ENCODE measurements around the gene ERC2.
"Not testable (repeated sequence)": the region's sequence is repeated elsewhere in the genome, so short reads cannot be mapped to it uniquely, and the experiment has no call there.

The ERC2 gene

GRCh38 chr3:56468184-56469106 lies at the start of gene ERC2:
TSS of gene ERC2 (minus strand) at chr3:56468467.
- no peak for DNase-seq (ENCODE audit: low read depth in 2 of 2)

DNA sequence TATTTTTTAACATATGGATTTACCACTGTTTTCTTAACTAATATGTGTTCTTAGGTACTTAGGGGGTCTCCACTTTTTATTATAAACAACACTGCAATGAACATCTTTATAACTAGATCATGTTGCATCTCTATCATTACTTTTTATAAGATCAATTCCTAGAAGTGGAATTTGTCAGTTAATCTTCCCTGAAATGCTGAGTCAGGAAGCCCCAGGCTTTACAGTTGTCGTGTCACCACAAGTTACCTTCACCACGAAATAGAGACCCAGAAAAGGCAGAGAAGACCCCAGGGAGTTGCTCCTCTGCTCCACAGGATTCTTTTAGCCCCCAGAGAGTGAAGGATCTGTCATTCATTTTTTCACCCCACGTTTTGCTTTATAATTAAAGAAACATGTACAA lies 34.5 kb upstream of the ERC2 start:
- no peak for DNase-seq (ENCODE audit: low read depth in 2 of 2)

DNA sequence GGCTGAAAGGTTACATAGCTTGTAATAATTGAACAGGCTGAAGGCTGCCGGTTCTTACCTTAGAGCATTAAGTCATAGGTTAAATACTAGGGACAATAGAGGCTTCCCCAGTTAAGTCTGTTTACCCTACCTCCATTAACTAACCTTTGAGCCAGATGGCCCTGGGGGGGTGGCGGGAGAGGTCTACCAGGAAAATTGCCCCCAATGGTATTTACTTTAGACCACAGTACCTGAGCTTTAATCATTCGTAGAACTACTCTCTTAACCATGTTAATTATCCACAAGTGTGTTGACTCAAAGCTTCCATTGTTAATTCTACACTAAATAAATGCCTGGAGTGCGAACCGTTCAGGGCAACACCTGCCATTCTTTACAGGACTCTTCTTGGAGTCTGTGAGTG lies 28.1 kb upstream of the ERC2 start:
- not testable (repeated sequence) for DNase-seq (ENCODE audit: low read depth in 2 of 2)

DNA sequence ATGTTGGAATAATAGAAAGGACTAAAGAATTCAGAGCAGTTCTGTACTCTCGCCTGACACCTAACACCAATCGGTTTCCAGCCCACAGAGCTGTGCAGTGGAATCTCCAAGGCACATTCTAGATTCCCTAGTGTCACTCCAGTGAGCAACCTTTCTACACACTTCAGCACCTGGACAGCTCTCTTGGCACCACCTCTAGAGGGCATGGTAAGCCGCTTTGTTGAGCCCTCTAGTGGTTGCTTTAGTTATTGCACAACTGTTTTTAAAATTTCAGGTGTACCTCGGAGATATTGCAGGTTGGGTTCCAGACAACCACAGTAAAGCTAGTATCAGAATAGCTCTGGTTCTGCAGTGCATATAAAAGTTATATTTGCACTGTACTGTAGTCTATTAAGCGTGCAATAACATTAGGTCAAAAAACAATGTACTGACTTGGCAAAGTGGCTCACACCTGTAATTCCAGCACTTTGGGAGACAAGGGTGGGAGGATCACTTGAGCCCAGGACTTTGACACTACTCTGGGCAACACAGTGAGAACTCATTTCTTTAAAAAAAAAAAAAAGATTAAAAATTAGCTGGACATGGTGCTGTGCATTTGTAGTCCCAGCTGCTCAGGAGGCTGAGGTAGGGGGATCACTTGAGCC lies 26.5 kb upstream of the ERC2 start:
- DNase-seq (ENCODE audit: low read depth in 2 of 2), result peak; percentile 20 to 41

GRCh38 chr3:56491566-56491965 lies 23.3 kb upstream of the ERC2 start:
- DNase-seq (ENCODE audit: low read depth in 2 of 2), result no peak

- DNase-seq (ENCODE audit: low read depth in 2 of 2), result no peak
Observed at GRCh38 chr3:56488812-56489600, 20.7 kb upstream of the ERC2 start.

DNA sequence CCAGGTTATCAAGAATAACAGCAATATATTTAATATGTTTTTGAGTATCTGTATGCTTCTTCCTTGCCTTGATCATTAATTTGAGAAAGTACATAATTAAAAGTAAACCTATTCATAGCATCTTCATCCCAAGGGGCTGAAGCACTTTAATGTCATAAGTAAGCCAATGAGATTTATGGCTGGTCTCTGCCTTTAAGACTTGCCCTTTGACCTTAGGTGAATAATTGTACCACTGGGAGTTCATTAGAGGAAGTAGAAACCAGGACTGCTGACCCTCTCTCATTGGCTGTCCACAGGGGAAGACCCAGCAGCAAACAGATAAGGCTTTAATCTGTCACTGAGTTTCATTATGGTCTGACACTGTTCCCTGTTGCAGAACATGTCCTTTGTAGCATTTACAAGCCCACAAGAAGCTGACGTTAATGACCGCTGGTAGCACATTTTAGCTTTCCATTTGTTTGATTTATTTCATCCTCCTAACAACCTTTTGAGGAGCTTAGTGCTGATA lies 16.3 kb upstream of the ERC2 start:
- DNase-seq (ENCODE audit: low read depth in 2 of 2), result no peak

GRCh38 chr3:56484122-56484521 lies 15.9 kb upstream of the ERC2 start:
- DNase-seq (ENCODE audit: low read depth in 2 of 2), result no peak

GRCh38 chr3:56477646-56478045 lies 9.4 kb upstream of the ERC2 start:
- DNase-seq (ENCODE audit: low read depth in 2 of 2), result no peak

- no peak for DNase-seq (ENCODE audit: low read depth in 2 of 2)
Observed at GRCh38 chr3:56476771-56477170, 8.5 kb upstream of the ERC2 start.

GRCh38 chr3:56471771-56472170 lies 3.5 kb upstream of the ERC2 start:
- DNase-seq (ENCODE audit: low read depth in 2 of 2), result no peak

DNA sequence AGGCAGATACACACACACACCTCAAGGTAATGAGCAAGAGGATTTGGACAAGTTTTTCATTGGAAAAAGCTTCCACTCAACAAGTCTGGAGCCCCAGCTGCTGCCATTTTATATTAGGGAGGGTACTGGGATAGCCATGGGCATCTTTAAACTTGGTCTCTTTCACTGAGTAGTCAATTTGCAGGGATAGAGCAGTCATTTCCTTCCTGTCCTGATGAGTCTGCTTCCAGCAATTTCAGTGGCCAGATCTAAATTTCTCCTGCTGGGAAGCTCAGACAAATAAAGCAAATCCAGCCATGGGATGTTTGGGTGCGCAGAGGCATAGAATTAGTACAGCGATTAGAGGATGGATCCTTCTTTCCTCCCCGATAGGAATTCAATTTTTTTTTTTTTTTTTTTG lies 874 bp upstream of the ERC2 start:
- DNase-seq (ENCODE audit: low read depth in 2 of 2), result no peak

GRCh38 chr3:56467801-56468183 lies 475 bp downstream of the ERC2 start:
- no peak for DNase-seq (ENCODE audit: low read depth in 2 of 2)

DNA sequence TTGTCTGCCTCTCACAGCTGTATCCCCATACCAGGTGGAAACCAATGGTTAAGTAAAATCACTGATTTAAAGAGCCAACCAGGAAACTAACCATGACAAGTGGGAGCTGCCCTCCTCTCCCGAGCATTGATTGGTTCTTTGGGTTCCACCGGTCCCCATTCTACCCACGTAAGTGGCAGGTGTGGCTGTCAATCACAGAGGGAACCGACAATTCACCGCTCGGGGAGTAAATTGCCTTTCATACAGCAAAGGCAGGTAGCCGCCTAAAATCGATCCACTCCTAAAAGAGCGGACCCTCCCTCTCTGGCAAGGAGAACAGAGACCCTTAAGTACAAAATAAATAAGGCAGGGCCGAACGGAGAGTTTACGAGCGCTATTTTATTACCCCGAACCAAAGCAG lies 1.2 kb downstream of the ERC2 start:
- no peak for DNase-seq (ENCODE audit: low read depth in 2 of 2)

DNA sequence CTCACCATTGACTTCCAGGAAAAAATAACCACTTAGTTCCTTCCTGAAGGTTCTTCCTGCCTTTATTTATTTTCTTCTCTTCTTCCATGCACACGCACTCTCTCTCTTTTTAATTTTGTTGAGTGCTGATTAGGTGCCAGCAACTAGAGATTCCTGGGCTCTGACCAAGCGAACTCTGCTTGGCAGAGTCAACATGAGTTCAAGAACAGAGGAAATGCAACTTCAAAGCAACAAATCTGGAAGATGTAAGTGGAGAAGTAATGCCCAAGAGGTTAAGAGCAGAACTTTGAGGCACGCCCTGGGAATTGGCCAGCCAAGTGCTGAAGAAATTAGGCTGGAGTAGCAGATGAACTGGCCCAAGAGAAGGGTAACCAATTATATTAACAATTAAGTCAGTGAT lies 8.5 kb downstream of the ERC2 start:
- no peak for DNase-seq (ENCODE audit: low read depth in 2 of 2)

- DNase-seq (ENCODE audit: low read depth in 2 of 2), result no peak
Observed at GRCh38 chr3:56459104-56459496, 9.2 kb downstream of the ERC2 start.

DNA sequence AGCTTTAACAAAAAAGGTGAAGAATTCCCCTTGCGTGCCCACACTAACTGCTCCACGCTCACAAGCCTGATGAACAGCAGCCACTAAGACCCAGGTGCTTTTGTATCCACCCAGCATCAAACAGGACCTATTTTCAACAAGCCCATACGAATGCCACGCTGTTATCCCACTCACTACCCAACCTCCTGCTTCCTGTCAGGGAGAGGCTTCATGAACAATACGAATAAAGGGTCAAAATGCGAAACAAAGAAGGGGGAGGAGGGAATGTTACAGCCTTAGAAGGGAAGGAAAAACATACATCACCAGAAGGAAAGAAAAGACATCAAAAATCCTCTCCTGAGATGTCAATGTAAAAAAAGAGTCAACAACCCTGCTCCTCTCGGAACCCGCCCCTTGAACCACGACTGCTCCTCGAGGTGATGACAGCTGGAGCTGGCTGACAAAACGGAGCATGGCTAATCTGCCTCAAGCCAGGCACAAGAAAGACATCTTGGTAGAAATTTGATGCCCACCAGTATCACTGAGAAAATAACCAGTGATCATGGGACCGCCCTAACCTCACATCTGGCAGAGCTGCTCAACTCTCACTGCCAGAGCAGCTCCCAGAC lies 9.7 kb downstream of the ERC2 start:
- no peak for DNase-seq (ENCODE audit: low read depth in 2 of 2)

DNA sequence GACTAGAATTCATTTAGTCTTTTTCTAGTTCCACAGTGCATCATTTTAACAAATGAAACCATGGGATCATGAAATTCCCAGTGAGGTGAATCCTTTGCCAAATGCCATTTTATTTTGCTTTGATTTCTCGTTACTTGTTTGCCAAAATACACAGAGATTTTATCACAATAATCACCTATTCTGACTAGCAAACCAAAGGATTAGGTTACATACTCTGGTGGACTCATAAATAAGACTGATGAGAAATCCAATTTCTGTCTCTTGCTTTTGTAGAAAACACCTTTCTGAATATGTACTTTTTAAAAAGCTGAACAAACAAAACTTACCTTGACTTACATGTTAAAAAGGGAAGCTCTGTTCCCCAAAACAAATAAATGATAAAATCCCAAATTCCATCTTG lies 12.2 kb downstream of the ERC2 start:
- DNase-seq (ENCODE audit: low read depth in 2 of 2), result no peak

GRCh38 chr3:56453011-56453410 lies 15.3 kb downstream of the ERC2 start:
- DNase-seq (ENCODE audit: low read depth in 2 of 2), result no peak

DNA sequence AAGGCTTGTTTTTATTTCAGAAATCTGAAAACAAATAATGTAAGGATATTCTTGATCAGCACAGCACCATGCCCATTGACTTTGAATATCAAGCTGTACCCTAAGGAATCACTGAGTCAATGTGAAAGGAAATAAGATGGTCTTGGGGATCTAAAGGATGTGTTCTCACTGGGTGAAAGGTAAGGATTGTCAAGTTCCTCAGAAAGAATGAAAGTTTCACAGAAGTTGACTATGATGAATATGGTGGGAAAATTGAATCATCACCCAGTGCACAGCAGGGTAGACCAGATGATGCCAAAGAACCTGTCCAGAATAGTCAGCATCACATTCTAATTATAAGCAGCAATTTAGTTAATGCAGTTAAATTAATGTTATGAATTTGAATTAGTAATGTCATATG lies 16.2 kb downstream of the ERC2 start:
- DNase-seq (ENCODE audit: low read depth in 2 of 2), result no peak

- DNase-seq (ENCODE audit: low read depth in 2 of 2), result no peak
Observed at GRCh38 chr3:56443372-56443771, 24.9 kb downstream of the ERC2 start.

- no peak for DNase-seq (ENCODE audit: low read depth in 2 of 2)
Observed at GRCh38 chr3:56428667-56429066, 39.6 kb downstream of the ERC2 start.

All from stimulated activated CD8-positive, alpha-beta memory T cell treated with anti-CD3 and anti-CD28 coated beads, Interleukin-7, amount 100 ng/mL, for 1 hour (primary cell).